Measurements from ENCODE around the gene FAM161A.

DNA sequence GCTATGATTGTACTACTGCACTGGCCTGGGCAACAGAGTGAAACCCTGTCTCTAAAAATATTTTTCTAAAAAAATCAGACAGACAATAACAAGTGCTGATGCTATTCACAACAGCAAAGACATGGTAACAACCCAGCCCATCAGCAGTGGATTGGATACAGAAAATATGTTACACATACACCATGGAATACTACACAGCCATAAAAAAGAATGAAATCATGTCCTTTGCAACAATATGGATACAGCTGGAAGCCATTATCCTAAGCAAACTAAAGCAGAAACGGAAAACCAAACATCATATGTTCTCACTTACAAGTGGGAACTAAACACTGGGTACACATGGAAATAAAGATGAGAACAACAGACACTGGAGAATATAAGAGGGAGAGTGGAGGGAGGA, 19.9 kb downstream of the FAM161A start:
- TF ChIP-seq, protein P1, sequence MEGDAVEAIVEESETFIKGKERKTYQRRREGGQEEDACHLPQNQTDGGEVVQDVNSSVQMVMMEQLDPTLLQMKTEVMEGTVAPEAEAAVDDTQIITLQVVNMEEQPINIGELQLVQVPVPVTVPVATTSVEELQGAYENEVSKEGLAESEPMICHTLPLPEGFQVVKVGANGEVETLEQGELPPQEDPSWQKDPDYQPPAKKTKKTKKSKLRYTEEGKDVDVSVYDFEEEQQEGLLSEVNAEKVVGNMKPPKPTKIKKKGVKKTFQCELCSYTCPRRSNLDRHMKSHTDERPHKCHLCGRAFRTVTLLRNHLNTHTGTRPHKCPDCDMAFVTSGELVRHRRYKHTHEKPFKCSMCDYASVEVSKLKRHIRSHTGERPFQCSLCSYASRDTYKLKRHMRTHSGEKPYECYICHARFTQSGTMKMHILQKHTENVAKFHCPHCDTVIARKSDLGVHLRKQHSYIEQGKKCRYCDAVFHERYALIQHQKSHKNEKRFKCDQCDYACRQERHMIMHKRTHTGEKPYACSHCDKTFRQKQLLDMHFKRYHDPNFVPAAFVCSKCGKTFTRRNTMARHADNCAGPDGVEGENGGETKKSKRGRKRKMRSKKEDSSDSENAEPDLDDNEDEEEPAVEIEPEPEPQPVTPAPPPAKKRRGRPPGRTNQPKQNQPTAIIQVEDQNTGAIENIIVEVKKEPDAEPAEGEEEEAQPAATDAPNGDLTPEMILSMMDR (conservative IDR thresholded peaks at IDR 0.05) = no peak
- no peak for TF ChIP-seq ZFX (IDR thresholded peaks at IDR 0.05)

Measured in C4-2B (cell line).